Endothelial cell (in vitro differentiated cells): ENCODE results near the gene GUCY2C. TPM values are rescaled to one million over a fixed set of nuclear protein-coding genes. Genes with fewer than 3 reads are reported as not detected.

Source experiments
- DNase-seq: peaks from one replicate; pipeline ENCODE4 v3.0.0; 2021; ENCODE audit warnings: low spot score
- H3K27ac Mint-ChIP-seq: one replicate; pipeline ENCODE4 v1.8.0; 2021; ENCODE audit warnings: mixed read lengths, inconsistent platforms; ENCODE audit not compliant: unreplicated experiment
- H3K27me3 Mint-ChIP-seq: one replicate; pipeline ENCODE4 v1.8.0; 2021; ENCODE audit warnings: mild to moderate bottlenecking, moderate library complexity, mixed read lengths, inconsistent platforms; ENCODE audit not compliant: unreplicated experiment
- H3K36me3 Mint-ChIP-seq: one replicate; pipeline ENCODE4 v1.8.0; 2021; ENCODE audit warnings: mild to moderate bottlenecking, low read depth, mixed read lengths, inconsistent platforms; ENCODE audit not compliant: unreplicated experiment
- H3K4me1 Mint-ChIP-seq: one replicate; pipeline ENCODE4 v1.8.0; 2021; ENCODE audit warnings: mild to moderate bottlenecking, mixed read lengths, inconsistent platforms; ENCODE audit not compliant: unreplicated experiment
- H3K4me3 Mint-ChIP-seq: one replicate; pipeline ENCODE4 v1.8.0; 2021; ENCODE audit warnings: mild to moderate bottlenecking, mixed read lengths, inconsistent platforms; ENCODE audit not compliant: unreplicated experiment
- H3K9me3 Mint-ChIP-seq: one replicate; pipeline ENCODE4 v1.8.0; 2021; ENCODE audit warnings: mixed read lengths, inconsistent platforms; ENCODE audit not compliant: unreplicated experiment
- CTCF ChIP-seq: fragments of 200-600 bp; sonication (generic); IDR thresholded peaks from one replicate; pipeline ENCODE4 v1.5.0; 2021; ENCODE audit warnings: antibody characterized with exemption; ENCODE audit not compliant: unreplicated experiment
- total RNA-seq: library from RNA; stranded (reverse); fragmentation: NEBNext Ultra II Directional; extraction: Animal tissue kit (Norgen Biotek cat#: 25700); gene quantifications from one replicate; pipeline ENCODE4 v1.2.1, GENCODE V29; 2021; ENCODE audit not compliant: unreplicated experiment

GUCY2C gene
- total RNA-seq, 1 donor from 2014 or later, result 0.36 TPM

DNA sequence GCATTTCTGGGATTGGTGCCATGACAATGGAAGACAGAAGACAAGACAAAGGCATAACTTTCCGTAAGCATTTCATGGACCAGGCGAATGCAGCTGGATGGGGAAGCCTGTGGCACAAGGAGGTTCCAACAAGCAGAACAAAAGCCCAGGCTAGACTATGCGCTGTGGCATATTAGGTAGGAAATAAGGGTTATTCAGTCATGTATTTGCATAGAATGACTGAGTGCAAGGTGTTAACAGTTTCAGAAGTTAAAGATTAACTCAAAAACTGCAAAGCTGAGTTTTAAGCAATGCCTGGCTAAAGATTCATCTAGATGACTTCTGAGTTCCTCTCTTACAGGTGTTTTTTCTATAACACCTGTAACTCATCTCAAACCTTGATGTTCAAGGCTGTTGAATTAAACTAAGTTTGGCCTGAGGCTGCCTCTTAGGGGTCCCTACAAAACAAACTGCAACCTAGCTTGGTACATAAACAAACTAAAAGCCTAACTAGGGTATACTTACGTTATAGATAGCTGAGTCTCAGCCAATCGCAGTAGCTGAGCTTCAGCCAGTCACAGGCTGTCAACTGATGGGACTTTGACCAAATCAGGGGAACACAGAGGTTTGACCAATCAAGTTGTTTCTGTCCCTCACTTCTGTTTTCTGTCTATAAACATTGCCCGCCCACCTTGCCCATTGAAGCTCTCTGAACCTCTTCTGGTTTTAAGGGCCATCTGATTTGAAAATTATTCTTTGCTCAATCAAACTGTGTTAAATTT lies 76.5 kb downstream of the GUCY2C start:
- Mint-ChIP-seq H3K27me3 (no peaks in the 10 kb centered on the region), H3K27ac (no peak overlapping the region)

DNA sequence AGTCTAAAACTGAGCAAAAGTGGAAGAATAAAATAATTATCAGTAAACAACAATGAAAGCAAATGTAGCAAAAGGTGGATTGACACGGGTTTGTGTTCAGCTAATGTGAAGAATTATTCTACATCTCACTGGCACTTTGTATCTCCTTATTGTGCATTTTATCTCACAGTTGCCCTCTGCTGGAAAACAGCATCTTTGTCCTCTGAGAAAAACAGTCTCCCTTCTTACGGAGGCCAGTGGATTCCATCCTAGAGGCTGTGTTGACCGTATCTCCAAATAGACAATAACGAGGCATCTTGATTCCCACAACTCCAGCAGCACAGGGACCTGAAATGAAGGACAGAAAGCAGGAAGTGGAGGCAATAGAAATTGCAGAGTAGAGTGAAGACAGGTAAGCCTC lies 77.4 kb downstream of the GUCY2C start:
- H3K36me3 Mint-ChIP-seq, result no peaks in the 10 kb centered on the region
- no peaks in the 10 kb centered on the region for H3K27me3 Mint-ChIP-seq
- no peak overlapping the region for H3K27ac Mint-ChIP-seq
- H3K9me3 Mint-ChIP-seq, result no peaks in the 10 kb centered on the region
- H3K4me3 Mint-ChIP-seq, result no peak overlapping the region
- H3K4me1 Mint-ChIP-seq, result peaks cover 20% of the 10 kb centered on the region
- no peak for DNase-seq
- no peak for TF ChIP-seq CTCF

More for the DNA sequence above, 76.5 kb downstream of the GUCY2C start:
- H3K4me3 Mint-ChIP-seq, result no peak overlapping the region
- no peak for TF ChIP-seq CTCF
- H3K9me3 Mint-ChIP-seq, result no peaks in the 10 kb centered on the region
- no peaks in the 10 kb centered on the region for H3K36me3 Mint-ChIP-seq
- peaks cover 14% of the 10 kb centered on the region for H3K4me1 Mint-ChIP-seq
- DNase-seq, result no peak

DNA sequence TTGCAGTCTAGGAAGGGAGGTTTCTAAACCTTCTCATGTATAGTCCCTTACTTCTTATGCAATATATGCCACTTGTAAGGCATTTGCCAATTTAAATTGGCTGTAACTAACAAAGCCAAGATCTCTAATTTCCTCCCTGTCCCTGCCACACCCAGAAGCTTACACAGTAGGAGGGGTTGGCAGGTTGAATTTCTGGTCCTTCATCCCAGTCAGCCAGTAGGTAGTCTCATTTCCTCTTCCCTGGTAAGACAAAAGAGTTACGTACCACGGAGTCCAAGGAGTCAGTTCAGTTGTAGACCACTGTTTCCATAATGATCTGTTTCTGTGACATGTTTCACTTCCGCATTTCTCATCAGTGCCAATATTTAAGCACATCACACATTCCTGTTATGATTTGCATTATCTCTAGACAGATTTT lies 81.7 kb downstream of the GUCY2C start:
- no peaks in the 10 kb centered on the region for H3K36me3 Mint-ChIP-seq
- H3K27me3 Mint-ChIP-seq, result no peaks in the 10 kb centered on the region
- TF ChIP-seq CTCF, result no peak
- no peak for DNase-seq
- no peak overlapping the region for H3K27ac Mint-ChIP-seq
- H3K4me1 Mint-ChIP-seq, result peaks cover 26% of the 10 kb centered on the region
- H3K9me3 Mint-ChIP-seq, result no peaks in the 10 kb centered on the region
- no peak overlapping the region for H3K4me3 Mint-ChIP-seq

GRCh38 chr12:14613718-14614117 lies 82.7 kb downstream of the GUCY2C start:
- TF ChIP-seq CTCF, result no peak
- no peaks in the 10 kb centered on the region for H3K36me3 Mint-ChIP-seq

DNA sequence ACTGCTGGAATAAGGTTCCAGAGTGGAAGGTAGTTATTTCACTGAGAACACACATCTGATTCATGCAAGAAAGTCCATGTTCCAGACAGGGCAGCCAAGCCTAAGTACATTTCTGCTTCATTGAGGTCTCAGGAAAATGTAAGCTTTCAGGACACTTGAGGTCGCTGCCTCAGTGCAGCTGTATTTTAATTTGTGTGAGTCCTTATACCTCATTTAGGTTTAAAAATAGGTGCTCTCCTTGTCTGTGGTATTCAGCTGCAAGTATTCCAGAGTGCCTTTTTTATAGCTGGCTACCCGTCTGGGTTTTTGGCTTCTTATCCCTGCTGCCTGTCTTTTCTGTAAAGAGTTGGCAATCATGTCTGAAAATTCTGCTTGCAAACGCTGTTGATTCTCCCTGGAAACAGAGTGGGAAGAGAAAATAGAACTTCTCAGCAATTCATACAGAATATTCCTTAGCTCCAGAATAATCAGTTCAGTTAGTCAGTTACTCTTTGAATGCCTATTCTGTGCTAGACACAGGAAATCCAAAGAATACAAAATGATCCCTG lies 83.4 kb downstream of the GUCY2C start:
- H3K27ac Mint-ChIP-seq, result no peak overlapping the region
- no peaks in the 10 kb centered on the region for H3K36me3 Mint-ChIP-seq
- DNase-seq, result no peak

More at GRCh38 chr12:14613718-14614117, 82.7 kb downstream of the GUCY2C start:
- peaks cover 26% of the 10 kb centered on the region for H3K4me1 Mint-ChIP-seq
- no peak overlapping the region for H3K27ac Mint-ChIP-seq
- no peak for DNase-seq
- no peak overlapping the region for H3K4me3 Mint-ChIP-seq
- no peaks in the 10 kb centered on the region for H3K9me3 Mint-ChIP-seq
- H3K27me3 Mint-ChIP-seq, result no peaks in the 10 kb centered on the region

More for the DNA sequence above, 83.4 kb downstream of the GUCY2C start:
- Mint-ChIP-seq H3K4me3 (no peak overlapping the region), H3K9me3 (no peaks in the 10 kb centered on the region), H3K27me3 (no peaks in the 10 kb centered on the region), H3K4me1 (peaks cover 26% of the 10 kb centered on the region)
- TF ChIP-seq CTCF, result no peak
